ENCODE measurements around the gene VPS26B. TPM values are rescaled to one million over a fixed set of nuclear protein-coding genes. Genes with fewer than 3 reads are reported as not detected.

VPS26B gene
- total RNA-seq, 4 donors from 2014 or later, result 33.8 to 74.0 (median 64.0) TPM

DNA sequence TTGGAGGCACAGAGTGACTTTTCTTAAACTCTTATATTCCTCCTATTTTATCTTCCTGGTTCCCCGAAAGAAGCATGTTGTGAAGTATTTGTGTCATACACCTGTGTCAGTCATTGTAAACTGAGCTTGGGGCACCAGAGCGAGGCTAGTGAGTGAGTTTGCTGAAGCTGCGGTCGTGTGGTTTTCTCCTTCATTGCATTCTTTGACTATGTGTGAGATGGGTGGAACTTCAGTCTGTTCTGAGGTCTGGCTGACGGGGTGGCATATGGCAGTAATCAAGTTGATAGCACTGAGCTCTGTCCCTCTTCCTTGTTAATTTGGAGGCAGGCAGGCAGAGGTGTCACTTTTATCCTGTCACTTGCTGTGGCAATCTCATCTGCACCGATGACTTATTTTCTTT lies 4.2 kb downstream of the VPS26B start:
- Histone ChIP-seq H3K4me3 (no peak overlapping the region), H3K9me3 (no peaks in the 10 kb centered on the region), H3K27ac (no peak overlapping the region), H3K4me1 (peaks cover 0 to 35% (median 3%) of the 10 kb centered on the region in 4 donors), H3K27me3 (no peaks in the 10 kb centered on the region), H3K36me3 (peaks cover 0 to 4% (median 0%) of the 10 kb centered on the region in 3 donors)
- peak in 2 of 3 donors; percentile 81 to 86 for DNase-seq
- TF ChIP-seq POLR2A (IDR thresholded peaks at IDR 0.05), result no peak
- TF ChIP-seq, protein P1, sequence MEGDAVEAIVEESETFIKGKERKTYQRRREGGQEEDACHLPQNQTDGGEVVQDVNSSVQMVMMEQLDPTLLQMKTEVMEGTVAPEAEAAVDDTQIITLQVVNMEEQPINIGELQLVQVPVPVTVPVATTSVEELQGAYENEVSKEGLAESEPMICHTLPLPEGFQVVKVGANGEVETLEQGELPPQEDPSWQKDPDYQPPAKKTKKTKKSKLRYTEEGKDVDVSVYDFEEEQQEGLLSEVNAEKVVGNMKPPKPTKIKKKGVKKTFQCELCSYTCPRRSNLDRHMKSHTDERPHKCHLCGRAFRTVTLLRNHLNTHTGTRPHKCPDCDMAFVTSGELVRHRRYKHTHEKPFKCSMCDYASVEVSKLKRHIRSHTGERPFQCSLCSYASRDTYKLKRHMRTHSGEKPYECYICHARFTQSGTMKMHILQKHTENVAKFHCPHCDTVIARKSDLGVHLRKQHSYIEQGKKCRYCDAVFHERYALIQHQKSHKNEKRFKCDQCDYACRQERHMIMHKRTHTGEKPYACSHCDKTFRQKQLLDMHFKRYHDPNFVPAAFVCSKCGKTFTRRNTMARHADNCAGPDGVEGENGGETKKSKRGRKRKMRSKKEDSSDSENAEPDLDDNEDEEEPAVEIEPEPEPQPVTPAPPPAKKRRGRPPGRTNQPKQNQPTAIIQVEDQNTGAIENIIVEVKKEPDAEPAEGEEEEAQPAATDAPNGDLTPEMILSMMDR (IDR thresholded peaks at IDR 0.05), result no peak

DNA sequence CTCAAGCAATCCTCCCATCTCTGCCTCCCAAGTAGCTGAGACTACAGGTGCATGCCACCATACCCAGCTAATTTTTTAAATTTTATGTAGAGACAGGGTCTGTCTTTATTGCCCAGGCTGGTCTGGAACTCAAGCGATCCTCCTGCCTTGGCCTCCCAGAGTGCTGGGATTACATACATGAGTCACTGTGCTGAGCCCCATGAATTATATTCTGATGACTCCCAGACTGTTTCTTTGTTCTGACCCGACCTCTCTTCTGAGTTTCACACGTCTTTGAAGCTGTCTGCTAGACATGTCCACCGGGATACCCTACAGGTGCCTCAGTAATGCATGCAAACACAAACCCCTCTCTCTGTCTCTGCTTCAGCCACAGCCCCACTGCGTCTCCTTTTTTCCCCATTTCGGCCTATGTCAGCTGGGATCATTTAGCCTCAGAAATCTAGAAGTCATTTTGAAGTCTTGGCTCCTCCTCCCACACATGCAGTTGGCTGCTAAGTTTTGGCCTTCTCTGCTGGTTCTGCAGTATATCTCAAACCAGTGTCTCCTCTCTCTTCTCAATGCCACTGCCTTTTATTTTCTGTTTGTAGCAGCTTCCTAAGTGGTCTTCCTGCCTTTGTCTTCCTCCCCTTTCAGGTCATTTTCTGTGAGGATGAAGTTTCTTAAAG lies 4.8 kb downstream of the VPS26B start:
- TF ChIP-seq, protein P1 (IDR thresholded peaks at IDR 0.05), result no peak
- TF ChIP-seq POLR2A (IDR thresholded peaks at IDR 0.05), result no peak
- Histone ChIP-seq H3K27ac (no peak overlapping the region), H3K36me3 (peaks cover 0 to 4% (median 0%) of the 10 kb centered on the region in 3 donors), H3K4me1 (peaks cover 0 to 34% (median 3%) of the 10 kb centered on the region in 4 donors), H3K27me3 (no peaks in the 10 kb centered on the region), H3K4me3 (no peak overlapping the region), H3K9me3 (no peaks in the 10 kb centered on the region)
- no peak for DNase-seq

DNA sequence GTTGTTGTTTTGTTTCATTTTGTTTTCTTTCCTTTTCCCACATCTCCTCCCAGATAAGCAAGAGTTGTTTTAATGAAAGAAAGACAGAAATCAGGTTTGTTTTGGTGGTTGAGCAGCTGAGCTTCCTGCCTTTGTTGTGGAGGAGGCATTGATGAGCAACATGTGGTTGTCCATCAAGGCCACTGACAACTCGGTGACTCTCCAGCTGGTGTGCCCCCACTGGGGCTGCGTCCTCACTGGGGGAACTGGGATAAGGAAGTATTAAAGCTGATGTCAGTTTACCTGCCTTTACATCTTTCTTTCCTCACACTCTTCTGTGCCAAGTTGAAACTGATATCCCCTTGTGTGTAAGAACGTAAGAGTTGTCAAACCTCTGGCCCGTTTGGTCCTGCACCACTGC lies 5.9 kb downstream of the VPS26B start:
- no peak overlapping the region for H3K4me3 ChIP-seq
- no peaks in the 10 kb centered on the region for H3K9me3 ChIP-seq
- peaks cover 0 to 34% (median 3%) of the 10 kb centered on the region in 4 donors for H3K4me1 ChIP-seq
- H3K36me3 ChIP-seq, result peaks cover 0 to 12% (median 0%) of the 10 kb centered on the region in 3 donors
- no peak for TF ChIP-seq POLR2A (IDR thresholded peaks at IDR 0.05)
- TF ChIP-seq, protein P1 (IDR thresholded peaks at IDR 0.05), result no peak
- no peak for DNase-seq
- no peak overlapping the region for H3K27ac ChIP-seq
- no peaks in the 10 kb centered on the region for H3K27me3 ChIP-seq

DNA sequence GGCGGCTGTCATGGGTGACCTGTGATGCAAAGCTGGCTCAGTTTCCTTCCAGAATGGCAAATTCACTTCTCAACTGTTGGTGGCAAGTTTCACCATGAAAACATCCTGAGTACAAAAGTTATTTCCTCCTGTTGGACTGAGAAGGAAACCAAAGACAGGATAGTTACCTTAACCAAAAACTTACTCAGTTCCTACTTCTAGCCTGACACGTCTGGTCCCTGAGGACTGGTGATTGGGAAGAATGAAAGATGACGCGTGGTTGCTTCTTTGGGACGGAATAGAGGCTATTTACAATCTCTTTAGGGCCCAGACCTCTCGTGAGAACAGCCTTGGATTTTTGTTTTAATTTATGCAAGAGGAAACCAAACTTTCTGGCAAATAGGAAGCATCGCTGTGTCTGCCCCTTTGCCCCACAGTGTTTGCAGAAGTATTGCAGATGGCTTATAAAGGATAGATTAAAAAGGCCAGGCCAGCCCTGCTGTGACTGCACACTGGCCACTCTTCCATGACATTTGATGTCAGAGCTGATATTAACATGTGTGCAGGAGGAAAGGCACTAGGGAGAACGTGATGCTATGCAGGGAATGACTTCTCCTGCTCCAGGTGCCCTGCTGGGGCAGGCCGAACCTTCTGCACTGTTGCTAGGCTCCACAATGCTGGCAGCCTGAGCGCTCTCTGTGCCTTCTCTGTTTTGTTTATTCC lies 7.6 kb downstream of the VPS26B start:
- Histone ChIP-seq H3K4me3 (no peak overlapping the region), H3K27ac (no peak overlapping the region), H3K9me3 (no peaks in the 10 kb centered on the region), H3K27me3 (no peaks in the 10 kb centered on the region), H3K36me3 (peaks cover 0 to 18% (median 0%) of the 10 kb centered on the region in 3 donors), H3K4me1 (peaks cover 0 to 16% (median 0%) of the 10 kb centered on the region in 4 donors)
- no peak for TF ChIP-seq POLR2A (IDR thresholded peaks at IDR 0.05)
- TF ChIP-seq, protein P1 (IDR thresholded peaks at IDR 0.05), result no peak
- DNase-seq, result no peak

DNA sequence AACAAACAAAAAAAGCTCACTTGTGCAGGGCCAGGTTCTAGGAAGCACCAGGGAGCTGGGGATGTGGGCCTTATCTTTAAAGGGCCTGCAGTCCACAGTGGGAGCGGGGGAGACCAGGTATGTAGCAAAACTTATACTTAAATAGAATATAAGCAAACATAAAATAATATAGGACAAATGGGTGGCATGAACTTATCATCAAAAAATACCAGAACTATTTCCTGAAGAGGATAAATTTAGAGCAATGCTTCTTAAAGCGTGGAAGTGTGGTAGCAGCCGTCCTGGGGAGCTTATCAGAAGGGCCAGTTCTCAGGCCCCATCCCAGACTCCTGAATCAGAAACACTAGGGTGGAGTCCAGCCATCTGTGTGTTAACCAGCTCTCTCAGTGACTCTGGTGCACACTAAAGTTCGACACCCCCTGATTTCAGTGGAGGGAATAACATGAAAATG lies 9.3 kb downstream of the VPS26B start:
- Histone ChIP-seq H3K27me3 (no peaks in the 10 kb centered on the region), H3K4me1 (peaks cover 0 to 8% (median 0%) of the 10 kb centered on the region in 4 donors), H3K9me3 (no peaks in the 10 kb centered on the region), H3K27ac (no peak overlapping the region), H3K4me3 (no peak overlapping the region), H3K36me3 (peaks cover 0 to 19% (median 0%) of the 10 kb centered on the region in 3 donors)
- TF ChIP-seq, protein P1 (IDR thresholded peaks at IDR 0.05), result no peak
- TF ChIP-seq POLR2A (IDR thresholded peaks at IDR 0.05), result no peak
- DNase-seq, result no peak

All from Peyer's patch (tissue), 4 donors.